HG02571 (cell line): ENCODE measurements around the gene DBI.
A peak's percentile ranks its signal among the peaks of the same experiment; 100 is the strongest.
"Not testable (repeated sequence)": the region's sequence is repeated elsewhere in the genome, so short reads cannot be mapped to it uniquely, and the experiment has no call there.

Source experiments
- ATAC-seq: cut with Tn5 transposase; IDR thresholded peaks from one replicate; pipeline ENCODE4 v1.9.1; 2021; ENCODE audit warnings: mild to moderate bottlenecking, moderate library complexity; ENCODE audit not compliant: unreplicated experiment

DBI gene

GRCh38 chr2:119364798-119365197, 2.0 kb upstream of the DBI start:
- no peak for ATAC-seq

GRCh38 chr2:119365436-119365835, 1.3 kb upstream of the DBI start:
- no peak for ATAC-seq

- ATAC-seq: no peak
Observed at GRCh38 chr2:119366161-119366648, 572 bp upstream of the DBI start.

GRCh38 chr2:119367472-119368099, 809 bp downstream of the DBI start:
- ATAC-seq: peak; percentile 40

GRCh38 chr2:119369845-119370244, 3.1 kb downstream of the DBI start:
- no peak for ATAC-seq

GRCh38 chr2:119371111-119371510, 4.3 kb downstream of the DBI start:
- ATAC-seq: no peak

- ATAC-seq: no peak
Observed at GRCh38 chr2:119372778-119373568, 6.2 kb downstream of the DBI start.

- not testable (repeated sequence) for ATAC-seq
Observed at GRCh38 chr2:119373907-119374745, 7.3 kb downstream of the DBI start.

GRCh38 chr2:119376406-119376805, 9.6 kb downstream of the DBI start:
- ATAC-seq: not testable (repeated sequence)

- no peak for ATAC-seq
Observed at GRCh38 chr2:119376810-119377209, 10.0 kb downstream of the DBI start.

GRCh38 chr2:119377294-119377992, 10.7 kb downstream of the DBI start:
- no peak for ATAC-seq

- ATAC-seq: no peak
Observed at GRCh38 chr2:119377993-119378345, 11.2 kb downstream of the DBI start.

- ATAC-seq: no peak
Observed at GRCh38 chr2:119378566-119378965, 11.8 kb downstream of the DBI start.

- no peak for ATAC-seq
Observed at GRCh38 chr2:119383410-119384140, 16.8 kb downstream of the DBI start.

- no peak for ATAC-seq
Observed at GRCh38 chr2:119384971-119385370, 18.2 kb downstream of the DBI start.

GRCh38 chr2:119385466-119385865, 18.7 kb downstream of the DBI start:
- ATAC-seq: no peak

- peak; percentile 74 for ATAC-seq
Observed at GRCh38 chr2:119387381-119388129, 20.8 kb downstream of the DBI start.

GRCh38 chr2:119389615-119390306, 23.0 kb downstream of the DBI start:
- ATAC-seq: no peak
